Endodermal cell (in vitro differentiated cells): ENCODE measurements around the gene HNRNPM. TPM values are rescaled to one million over a fixed set of nuclear protein-coding genes. Genes with fewer than 3 reads are reported as not detected.
A peak's percentile ranks its signal among the peaks of the same experiment; 100 is the strongest.
"Not testable (repeated sequence)": the region's sequence is repeated elsewhere in the genome, so short reads cannot be mapped to it uniquely, and the experiment has no call there.

Source experiments
- DNase-seq: peaks from one replicate; pipeline ENCODE4 v3.0.0-alpha.2; 2017
- H3K27ac ChIP-seq: 2 replicates; pipeline ENCODE4 v1.5.1; 2013; ENCODE audit warnings: mild to moderate bottlenecking, low read depth, low read length, moderate library complexity
- H3K27me3 ChIP-seq: 2 replicates; pipeline ENCODE4 v1.6.1; 2013; ENCODE audit warnings: mild to moderate bottlenecking, low read length, moderate library complexity; ENCODE audit not compliant: insufficient read depth, control insufficient read depth, poor library complexity, severe bottlenecking
- H3K36me3 ChIP-seq: 2 replicates; pipeline ENCODE4 v1.7.0; 2013; ENCODE audit warnings: mild to moderate bottlenecking, low read length, moderate library complexity; ENCODE audit not compliant: control insufficient read depth, insufficient read depth
- H3K4me1 ChIP-seq: one replicate; pipeline ENCODE4 v1.7.0; 2013; ENCODE audit warnings: low read length; ENCODE audit not compliant: control insufficient read depth, insufficient read depth
- H3K4me3 ChIP-seq: 2 replicates; pipeline ENCODE4 v1.5.1; 2013; ENCODE audit warnings: mild to moderate bottlenecking, low read length, moderate library complexity
- H3K9ac ChIP-seq: 2 replicates; pipeline ENCODE4 v1.6.1; 2013; ENCODE audit warnings: mild to moderate bottlenecking, low read length, moderate library complexity; ENCODE audit not compliant: poor library complexity, severe bottlenecking; ENCODE audit errors: extremely low read depth
- H3K9me3 ChIP-seq: 2 replicates; pipeline ENCODE4 v1.6.1; 2013; ENCODE audit warnings: mild to moderate bottlenecking, low read length, moderate library complexity; ENCODE audit not compliant: control insufficient read depth
- H3K27ac Mint-ChIP-seq: 2 replicates; pipeline ENCODE4 v1.8.0; 2020; ENCODE audit warnings: mixed read lengths
- H3K27me3 Mint-ChIP-seq: 2 replicates; pipeline ENCODE4 v1.8.0; 2021; ENCODE audit warnings: mild to moderate bottlenecking, mixed read lengths; ENCODE audit not compliant: insufficient read depth
- H3K36me3 Mint-ChIP-seq: 2 replicates; pipeline ENCODE4 v1.8.0; 2020; ENCODE audit warnings: low read depth, mixed read lengths
- H3K4me1 Mint-ChIP-seq: 2 replicates; pipeline ENCODE4 v1.8.0; 2020; ENCODE audit warnings: mixed read lengths
- H3K4me3 Mint-ChIP-seq: 2 replicates; pipeline ENCODE4 v1.8.0; 2020; ENCODE audit warnings: mild to moderate bottlenecking, moderate library complexity, mixed read lengths
- H3K9me3 Mint-ChIP-seq: 2 replicates; pipeline ENCODE4 v1.8.0; 2020; ENCODE audit warnings: mild to moderate bottlenecking, mixed read lengths
- WGBS, 2 experiments: methylation state at CpG; one replicate each; pipeline versions ENCODE4 v1.1.5 to v1.1.7; 2013; ENCODE audit warnings: missing lambda C conversion rate in 2 of 2, mixed read lengths in 1 of 2; ENCODE audit not compliant: insufficient coverage in 1 of 2, insufficient read length in 1 of 2; 5-methylcytosine and 5-hydroxymethylcytosine counted together
- total RNA-seq, 2 donors: library from RNA; stranded (reverse); fragmentation: NEBNext Ultra II Directional in 1 of 2; extraction: Animal tissue kit (Norgen Biotek cat#: 25700) in 1 of 2; gene quantifications; 2 replicates in 1 of 2; 3 replicates in 1 of 2; pipeline ENCODE4 v1.2.1, GENCODE V29; 2021
- TF ChIP-seq, protein P1 (sequence below): fragments of 200-600 bp; sonication (generic); conservative IDR thresholded peaks from 2 replicates; pipeline ENCODE4 v1.5.0; 2021; ENCODE audit warnings: antibody characterized with exemption, mild to moderate bottlenecking

The HNRNPM gene
- total RNA-seq, 2 donors from 2014 or later = 271 to 370 TPM

DNA sequence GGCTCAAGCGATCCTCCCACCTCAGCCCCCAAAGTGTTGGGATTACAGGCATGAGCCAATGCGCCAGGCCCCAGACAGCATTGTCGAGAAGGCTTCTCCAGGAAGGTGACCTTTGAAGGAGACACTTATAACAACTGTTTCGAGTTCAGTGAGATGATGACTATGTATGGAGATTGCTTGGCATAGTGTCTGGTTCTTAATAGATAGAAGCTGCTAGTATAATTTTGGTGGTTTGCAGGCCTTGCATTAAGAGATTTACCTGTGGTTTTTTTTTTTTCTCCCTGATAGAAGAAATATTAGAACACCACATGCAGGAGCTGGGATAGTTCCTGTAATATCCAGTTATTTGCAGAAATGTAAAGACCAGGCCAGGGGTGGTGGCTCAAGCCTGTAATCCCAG lies 28.0 kb upstream of the HNRNPM start:
- TF ChIP-seq, protein P1, sequence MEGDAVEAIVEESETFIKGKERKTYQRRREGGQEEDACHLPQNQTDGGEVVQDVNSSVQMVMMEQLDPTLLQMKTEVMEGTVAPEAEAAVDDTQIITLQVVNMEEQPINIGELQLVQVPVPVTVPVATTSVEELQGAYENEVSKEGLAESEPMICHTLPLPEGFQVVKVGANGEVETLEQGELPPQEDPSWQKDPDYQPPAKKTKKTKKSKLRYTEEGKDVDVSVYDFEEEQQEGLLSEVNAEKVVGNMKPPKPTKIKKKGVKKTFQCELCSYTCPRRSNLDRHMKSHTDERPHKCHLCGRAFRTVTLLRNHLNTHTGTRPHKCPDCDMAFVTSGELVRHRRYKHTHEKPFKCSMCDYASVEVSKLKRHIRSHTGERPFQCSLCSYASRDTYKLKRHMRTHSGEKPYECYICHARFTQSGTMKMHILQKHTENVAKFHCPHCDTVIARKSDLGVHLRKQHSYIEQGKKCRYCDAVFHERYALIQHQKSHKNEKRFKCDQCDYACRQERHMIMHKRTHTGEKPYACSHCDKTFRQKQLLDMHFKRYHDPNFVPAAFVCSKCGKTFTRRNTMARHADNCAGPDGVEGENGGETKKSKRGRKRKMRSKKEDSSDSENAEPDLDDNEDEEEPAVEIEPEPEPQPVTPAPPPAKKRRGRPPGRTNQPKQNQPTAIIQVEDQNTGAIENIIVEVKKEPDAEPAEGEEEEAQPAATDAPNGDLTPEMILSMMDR = no peak
- H3K27ac Mint-ChIP-seq = no peak overlapping the region
- WGBS, 2 experiments = 80 to 81% methylated on average over 4 of the region's 4 CpGs
- H3K9me3 Mint-ChIP-seq = no peaks in the 10 kb centered on the region
- peaks cover 3% of the 10 kb centered on the region for H3K4me1 Mint-ChIP-seq
- Histone ChIP-seq H3K27me3 (no peaks in the 10 kb centered on the region), H3K36me3 (no peaks in the 10 kb centered on the region), H3K4me1 (peaks cover 2% of the 10 kb centered on the region), H3K4me3 (no peak overlapping the region), H3K27ac (no peak overlapping the region), H3K9ac (no peak overlapping the region), H3K9me3 (no peaks in the 10 kb centered on the region)
- H3K4me3 Mint-ChIP-seq = no peak overlapping the region
- H3K27me3 Mint-ChIP-seq = no peaks in the 10 kb centered on the region
- peaks cover 2% of the 10 kb centered on the region for H3K36me3 Mint-ChIP-seq
- DNase-seq = no peak

DNA sequence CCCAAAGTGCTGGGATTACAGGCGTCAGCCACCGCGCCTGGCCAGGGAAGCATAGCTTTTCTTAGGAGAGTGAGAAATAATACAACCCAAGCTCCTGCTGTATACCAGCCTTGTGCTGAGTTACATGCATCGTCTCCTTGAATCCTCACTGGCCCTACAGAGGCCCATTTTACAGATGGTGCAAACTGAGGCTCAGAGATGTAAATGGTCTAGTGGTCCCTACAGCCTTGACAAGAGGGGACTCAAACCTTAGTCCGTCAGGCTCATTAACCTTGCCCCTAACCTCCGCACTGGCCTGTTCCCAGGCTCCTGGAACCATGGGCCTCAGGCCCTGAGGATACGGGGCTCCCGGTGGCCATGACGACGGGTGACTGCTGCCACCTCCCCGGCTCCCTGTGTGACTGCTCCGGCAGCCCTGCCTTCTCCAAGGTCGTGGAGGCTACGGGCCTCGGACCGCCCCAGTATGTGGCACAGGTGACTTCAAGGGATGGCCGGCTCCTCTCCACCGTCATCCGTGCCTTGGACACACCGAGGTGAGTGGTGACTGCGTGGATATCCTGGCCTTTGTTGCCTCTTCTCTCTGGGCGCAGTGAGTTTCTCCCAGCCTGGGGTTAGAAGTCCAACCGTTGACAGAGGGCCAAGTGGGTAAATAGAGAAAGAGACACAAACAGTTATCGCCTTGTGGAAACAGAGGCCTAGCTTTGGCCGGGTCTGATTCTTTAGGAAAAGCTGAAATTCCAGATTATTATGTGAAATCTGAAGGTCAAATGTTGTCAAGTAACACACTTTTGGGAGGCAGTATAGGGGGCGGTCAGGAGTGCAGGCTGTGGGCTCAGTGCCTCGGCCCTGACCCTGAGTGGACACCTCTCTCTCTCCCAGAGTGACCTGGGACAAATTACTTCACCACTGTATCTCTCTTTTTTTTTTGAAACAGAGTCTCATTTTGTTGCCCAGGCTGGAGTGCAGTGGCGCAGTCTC lies 23.0 kb upstream of the HNRNPM start:
- peaks cover 26% of the 10 kb centered on the region for H3K36me3 Mint-ChIP-seq
- H3K4me3 Mint-ChIP-seq = no peak overlapping the region
- no peaks in the 10 kb centered on the region for H3K9me3 Mint-ChIP-seq
- TF ChIP-seq, protein P1 = no peak
- H3K9ac ChIP-seq = no peak overlapping the region
- no peak for DNase-seq
- 95 to 96% methylated on average over 28 of the region's 28 CpGs for WGBS, 2 experiments
- H3K4me1 ChIP-seq = no peaks in the 10 kb centered on the region
- H3K27ac ChIP-seq = no peak overlapping the region
- H3K4me1 Mint-ChIP-seq = peaks cover 3% of the 10 kb centered on the region
- no peak overlapping the region for H3K27ac Mint-ChIP-seq
- H3K27me3 ChIP-seq = no peaks in the 10 kb centered on the region
- H3K27me3 Mint-ChIP-seq = no peaks in the 10 kb centered on the region
- H3K4me3 ChIP-seq = no peak overlapping the region
- peaks cover 6% of the 10 kb centered on the region for H3K36me3 ChIP-seq
- no peaks in the 10 kb centered on the region for H3K9me3 ChIP-seq

DNA sequence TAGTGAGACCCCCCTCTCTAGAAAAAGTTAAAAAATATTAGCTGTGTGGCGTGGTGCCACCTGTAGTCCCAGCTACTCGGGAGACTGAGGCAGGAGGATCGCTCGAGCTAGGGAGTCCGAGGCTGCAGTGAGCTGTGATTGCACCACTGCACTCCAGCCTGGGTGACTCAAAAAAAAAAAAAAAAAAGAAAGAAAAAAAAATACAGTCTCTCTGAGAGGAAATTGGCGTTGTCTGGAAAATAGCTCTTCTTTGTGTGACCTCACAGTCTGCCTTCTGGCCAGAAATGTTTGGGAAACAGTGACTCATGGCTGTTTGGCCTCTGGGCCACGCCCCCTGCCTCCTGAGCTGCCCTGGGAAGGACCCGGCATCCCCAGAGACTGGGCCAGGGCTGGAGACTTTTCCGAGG lies 21.0 kb upstream of the HNRNPM start:
- H3K4me3 Mint-ChIP-seq = no peak overlapping the region
- Histone ChIP-seq H3K9me3 (no peaks in the 10 kb centered on the region), H3K9ac (no peak overlapping the region), H3K36me3 (peaks cover 6% of the 10 kb centered on the region), H3K27me3 (no peaks in the 10 kb centered on the region), H3K4me1 (no peaks in the 10 kb centered on the region), H3K4me3 (no peak overlapping the region), H3K27ac (peak overlapping the region; percentile 68)
- no peaks in the 10 kb centered on the region for H3K27me3 Mint-ChIP-seq
- DNase-seq = peak; percentile 83
- H3K4me1 Mint-ChIP-seq = no peaks in the 10 kb centered on the region
- no peaks in the 10 kb centered on the region for H3K9me3 Mint-ChIP-seq
- TF ChIP-seq, protein P1 = no peak
- no peak overlapping the region for H3K27ac Mint-ChIP-seq
- WGBS, 2 experiments = 25 to 86% methylated on average over 1 to 9 of the region's 9 CpGs
- peaks cover 32% of the 10 kb centered on the region for H3K36me3 Mint-ChIP-seq

DNA sequence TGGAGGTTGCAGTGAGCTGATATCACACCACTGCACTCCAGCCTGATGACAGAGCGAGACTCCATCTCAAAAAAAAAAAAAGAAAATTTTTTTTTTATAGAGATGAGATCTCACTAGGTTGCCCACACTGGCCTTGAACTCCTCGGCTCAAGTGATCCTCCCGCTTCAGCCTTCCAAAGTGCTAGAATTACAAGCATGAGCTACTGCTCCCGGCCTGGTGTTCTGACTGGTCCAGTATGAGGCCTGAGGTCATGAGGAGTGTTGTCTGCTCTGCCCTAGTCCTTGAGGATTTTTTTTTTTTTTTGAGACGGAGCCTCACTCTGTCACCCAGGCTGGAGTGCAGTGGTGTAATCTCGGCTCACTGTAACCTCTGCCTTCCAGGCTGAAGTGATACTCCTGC lies 19.4 kb upstream of the HNRNPM start:
- not testable (repeated sequence) for H3K4me1 Mint-ChIP-seq, DNase-seq, H3K9me3 ChIP-seq, H3K27me3 Mint-ChIP-seq, H3K9ac ChIP-seq, H3K4me3 ChIP-seq, H3K27ac Mint-ChIP-seq, H3K36me3 ChIP-seq, H3K4me3 Mint-ChIP-seq, H3K27me3 ChIP-seq, H3K4me1 ChIP-seq, H3K9me3 Mint-ChIP-seq, H3K27ac ChIP-seq
- H3K36me3 Mint-ChIP-seq = peaks cover 36% of the 10 kb centered on the region
- WGBS, 2 experiments = 98 to 100% methylated on average over 2 to 5 of the region's 6 CpGs
